ENCODE results near the gene PIM1. TPM values are rescaled to one million over a fixed set of nuclear protein-coding genes. Genes with fewer than 3 reads are reported as not detected.
"Not testable (repeated sequence)": the region's sequence is repeated elsewhere in the genome, so short reads cannot be mapped to it uniquely, and the experiment has no call there.

PIM1 gene
- total and polyA plus RNA-seq, 12 donors = 2.8 to 36.6 (median 19.3) TPM

DNA sequence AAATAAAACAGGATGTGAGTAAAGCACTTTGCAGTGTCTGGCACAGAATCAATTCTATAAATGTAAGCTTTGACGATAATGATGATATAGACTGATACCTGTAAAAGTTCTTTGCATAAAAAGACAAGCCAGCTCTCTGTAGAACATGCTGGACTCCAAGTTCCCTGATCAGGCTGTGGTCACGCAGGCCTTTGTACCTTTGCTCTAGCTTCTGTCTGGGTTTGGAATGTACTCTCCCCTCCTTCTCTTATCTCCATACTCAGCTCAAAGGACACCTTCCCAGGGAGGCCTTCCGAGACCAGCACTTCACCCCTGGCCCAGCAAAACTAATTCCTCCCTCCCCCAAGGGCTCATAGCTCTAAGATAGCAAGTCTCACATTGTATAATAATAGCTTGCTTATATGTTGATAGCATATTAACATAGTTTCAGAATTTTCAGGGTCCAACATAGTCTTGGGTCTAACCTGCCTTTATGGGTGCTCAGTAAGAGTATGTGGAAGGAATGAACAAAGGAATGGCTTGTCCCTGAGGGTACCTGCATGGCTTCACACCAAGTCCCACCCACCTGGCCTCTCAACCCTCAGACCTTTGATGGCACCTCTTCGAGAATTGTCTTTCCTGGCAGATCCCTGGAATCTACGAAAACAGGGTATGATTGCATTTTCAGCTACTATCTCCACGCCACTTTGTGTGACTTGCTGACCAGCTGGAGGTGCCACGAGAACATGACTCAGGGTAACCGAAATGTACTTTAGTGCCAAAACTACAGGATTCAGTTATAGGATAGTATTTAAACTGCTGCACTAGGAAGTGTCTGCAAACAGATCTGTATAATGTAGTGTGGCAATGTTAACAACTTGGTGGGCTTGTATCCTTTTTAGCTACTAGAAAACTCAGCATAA is 41.7 kb upstream of the PIM1 start:
- H3K27ac ChIP-seq = peak overlapping the region in 1 of 5 donors; percentile 51
- H3K4me3 ChIP-seq = no peak overlapping the region
- TF ChIP-seq POLR2A (IDR thresholded peaks at IDR 0.05) = no peak
- TF ChIP-seq, protein P1, sequence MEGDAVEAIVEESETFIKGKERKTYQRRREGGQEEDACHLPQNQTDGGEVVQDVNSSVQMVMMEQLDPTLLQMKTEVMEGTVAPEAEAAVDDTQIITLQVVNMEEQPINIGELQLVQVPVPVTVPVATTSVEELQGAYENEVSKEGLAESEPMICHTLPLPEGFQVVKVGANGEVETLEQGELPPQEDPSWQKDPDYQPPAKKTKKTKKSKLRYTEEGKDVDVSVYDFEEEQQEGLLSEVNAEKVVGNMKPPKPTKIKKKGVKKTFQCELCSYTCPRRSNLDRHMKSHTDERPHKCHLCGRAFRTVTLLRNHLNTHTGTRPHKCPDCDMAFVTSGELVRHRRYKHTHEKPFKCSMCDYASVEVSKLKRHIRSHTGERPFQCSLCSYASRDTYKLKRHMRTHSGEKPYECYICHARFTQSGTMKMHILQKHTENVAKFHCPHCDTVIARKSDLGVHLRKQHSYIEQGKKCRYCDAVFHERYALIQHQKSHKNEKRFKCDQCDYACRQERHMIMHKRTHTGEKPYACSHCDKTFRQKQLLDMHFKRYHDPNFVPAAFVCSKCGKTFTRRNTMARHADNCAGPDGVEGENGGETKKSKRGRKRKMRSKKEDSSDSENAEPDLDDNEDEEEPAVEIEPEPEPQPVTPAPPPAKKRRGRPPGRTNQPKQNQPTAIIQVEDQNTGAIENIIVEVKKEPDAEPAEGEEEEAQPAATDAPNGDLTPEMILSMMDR (IDR thresholded peaks at IDR 0.05) = no peak
- WGBS, 4 donors = 77 to 88% (median 80%) methylated on average over 8 of the region's 8 CpGs
- H3K4me1 ChIP-seq (replicated peaks in 1 of 2) = peaks cover 0 to 26% of the 10 kb centered on the region in 2 donors
- intact Hi-C loops (cut with DNase I) = loop anchor here in 1 of 2 donors (10.0 kb wide), 1 partner anchor 73 kb away; no protein-coding TSS in a partner anchor
- H3K27me3 ChIP-seq = no peaks in the 10 kb centered on the region
- H3K9me3 ChIP-seq (replicated peaks in 1 of 3) = no peaks in the 10 kb centered on the region
- DNase-seq = peak in 2 of 7 donors; percentile 46 to 54
- no peaks in the 10 kb centered on the region for H3K36me3 ChIP-seq (replicated peaks in 1 of 2)

DNA sequence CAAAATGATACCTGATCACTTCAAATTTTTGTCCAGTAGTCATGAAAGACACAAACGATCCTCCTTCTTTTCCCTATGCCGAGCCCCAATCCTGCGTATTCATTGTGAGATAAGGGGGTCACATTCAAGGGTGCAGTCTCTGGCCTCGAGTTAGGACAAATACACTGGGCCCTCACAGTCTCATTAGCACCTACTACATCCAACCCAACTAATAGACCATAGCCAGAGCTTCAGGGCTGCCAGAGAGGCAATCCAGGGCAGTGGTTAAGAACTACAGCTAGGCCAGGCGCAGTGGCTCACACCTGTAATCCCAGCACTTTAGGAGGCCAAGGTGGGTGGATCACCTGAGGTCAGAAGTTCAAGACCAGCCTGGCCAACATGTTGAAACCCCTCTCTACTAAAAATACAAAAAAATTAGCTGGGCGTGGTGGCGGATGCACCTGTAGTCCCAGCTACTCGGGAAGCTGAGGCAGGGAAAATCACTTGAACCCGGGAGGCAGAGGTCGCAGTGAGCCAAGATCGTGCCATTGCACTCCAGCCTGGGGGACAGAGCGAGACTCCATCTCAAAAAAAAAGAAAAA is 41.0 kb upstream of the PIM1 start:
- Histone ChIP-seq H3K27ac (peak overlapping the region in 1 of 5 donors; percentile 51), H3K4me1 (replicated peaks in 1 of 2) (peaks cover 1 to 30% of the 10 kb centered on the region in 2 donors)
- WGBS, 4 donors = 92 to 95% (median 93%) methylated on average over 9 to 12 of the region's 12 CpGs
- H3K36me3 ChIP-seq (replicated peaks in 1 of 2); H3K4me3 ChIP-seq; DNase-seq; H3K9me3 ChIP-seq (replicated peaks in 1 of 3); H3K27me3 ChIP-seq: not testable (repeated sequence)
- intact Hi-C loops (cut with DNase I) = loop anchor here in 1 of 2 donors (10.0 kb wide), 1 partner anchor 74 kb away; no protein-coding TSS in a partner anchor

DNA sequence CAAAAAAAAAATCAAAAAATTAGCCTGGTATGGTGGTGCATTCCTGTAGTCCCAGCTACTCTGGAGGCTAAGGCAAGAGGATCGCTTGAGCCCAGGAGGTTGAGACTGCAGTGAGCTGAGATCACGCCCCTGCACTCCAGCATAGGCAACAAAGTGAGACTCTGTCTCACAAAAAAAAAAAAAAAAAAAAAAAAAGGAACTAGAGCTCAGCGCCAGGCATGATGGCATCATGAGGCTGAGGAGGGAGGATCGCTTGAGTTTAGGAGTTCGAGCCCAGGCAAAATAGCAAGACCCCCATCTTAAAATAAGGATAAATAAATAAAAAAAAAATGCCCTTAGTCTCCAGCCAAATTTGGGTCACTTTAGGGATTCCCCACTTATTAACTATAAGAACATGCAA is 40.4 kb upstream of the PIM1 start:
- no peak overlapping the region for H3K27ac ChIP-seq
- 85 to 93% (median 87%) methylated on average over 5 of the region's 5 CpGs for WGBS, 4 donors

DNA sequence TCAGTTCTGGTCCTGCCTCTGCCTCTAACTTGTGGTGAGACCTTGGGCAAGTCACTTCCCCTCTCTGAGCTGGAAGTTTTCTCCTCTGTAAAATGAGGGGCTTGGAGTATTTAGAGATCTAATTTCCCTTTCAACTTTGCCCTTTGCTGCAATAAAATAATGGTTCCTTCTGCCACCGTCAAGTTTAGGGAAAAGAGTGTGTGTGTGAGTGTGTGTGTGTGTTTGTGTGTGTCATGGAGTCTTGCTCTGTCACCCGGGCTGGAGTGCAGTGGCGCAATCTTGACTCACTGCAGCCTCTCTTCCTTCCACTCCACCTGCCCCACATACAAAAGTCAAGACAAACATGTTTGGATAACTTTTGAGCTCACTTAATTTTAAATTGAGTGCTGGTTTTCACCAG is 39.2 kb upstream of the PIM1 start:
- H3K9me3 ChIP-seq (replicated peaks in 1 of 3) = no peaks in the 10 kb centered on the region
- 13 to 23% (median 16%) methylated on average over 3 of the region's 3 CpGs for WGBS, 4 donors
- peaks cover 13 to 43% of the 10 kb centered on the region in 2 donors for H3K4me1 ChIP-seq (replicated peaks in 1 of 2)
- no peaks in the 10 kb centered on the region for H3K27me3 ChIP-seq
- H3K27ac ChIP-seq = peak overlapping the region in 2 of 5 donors; percentile 71 to 81
- intact Hi-C loops (cut with DNase I) = no loop called here
- DNase-seq = peak; percentile 45 to 86 (median 83)
- no peak overlapping the region for H3K4me3 ChIP-seq
- TF ChIP-seq POLR2A (IDR thresholded peaks at IDR 0.05) = no peak
- TF ChIP-seq, protein P1 (IDR thresholded peaks at IDR 0.05) = no peak
- H3K36me3 ChIP-seq (replicated peaks in 1 of 2) = no peaks in the 10 kb centered on the region

More for the DNA sequence above, 40.4 kb upstream of the PIM1 start:
- intact Hi-C loops (cut with DNase I) = loop anchor here in 1 of 2 donors (10.0 kb wide), 1 partner anchor 75 kb away; no protein-coding TSS in a partner anchor
- Histone ChIP-seq H3K36me3 (replicated peaks in 1 of 2) (no peaks in the 10 kb centered on the region), H3K4me3 (no peak overlapping the region), H3K27me3 (no peaks in the 10 kb centered on the region), H3K9me3 (replicated peaks in 1 of 3) (no peaks in the 10 kb centered on the region), H3K4me1 (replicated peaks in 1 of 2) (peaks cover 8 to 36% of the 10 kb centered on the region in 2 donors)
- TF ChIP-seq, protein P1 (IDR thresholded peaks at IDR 0.05) = no peak
- TF ChIP-seq POLR2A (IDR thresholded peaks at IDR 0.05) = no peak
- no peak for DNase-seq
